T1000 (cell line): ENCODE measurements around the gene SLC47A2.

ENCODE experiments used
- DNase-seq: peaks from one replicate; lab custom pipeline; 2025; ENCODE audit warnings: mixed read lengths; lab: John Stamatoyannopoulos, UW

The SLC47A2 gene

GRCh38 chr17:19726631-19727376 is 10.4 kb upstream of the SLC47A2 start:
- DNase-seq, result no peak

DNA sequence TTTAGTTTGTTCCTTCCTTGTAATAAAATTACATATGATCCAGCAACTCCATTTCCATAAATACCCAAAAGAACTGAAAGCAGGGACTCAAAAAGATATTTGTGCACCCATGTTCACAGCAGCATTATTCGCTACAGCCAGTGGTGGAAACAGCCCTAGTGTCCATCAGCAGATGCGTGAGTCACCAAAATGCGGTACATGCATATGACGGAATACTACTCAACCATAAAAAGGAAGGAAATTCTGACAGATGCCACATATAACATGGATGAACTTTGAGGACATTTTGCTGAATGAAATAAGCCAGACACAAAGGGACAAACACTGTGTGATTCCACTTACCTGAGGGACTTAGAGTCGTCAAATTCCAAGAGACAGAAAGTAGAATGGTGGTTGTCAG is 9.1 kb upstream of the SLC47A2 start:
- no peak for DNase-seq

DNA sequence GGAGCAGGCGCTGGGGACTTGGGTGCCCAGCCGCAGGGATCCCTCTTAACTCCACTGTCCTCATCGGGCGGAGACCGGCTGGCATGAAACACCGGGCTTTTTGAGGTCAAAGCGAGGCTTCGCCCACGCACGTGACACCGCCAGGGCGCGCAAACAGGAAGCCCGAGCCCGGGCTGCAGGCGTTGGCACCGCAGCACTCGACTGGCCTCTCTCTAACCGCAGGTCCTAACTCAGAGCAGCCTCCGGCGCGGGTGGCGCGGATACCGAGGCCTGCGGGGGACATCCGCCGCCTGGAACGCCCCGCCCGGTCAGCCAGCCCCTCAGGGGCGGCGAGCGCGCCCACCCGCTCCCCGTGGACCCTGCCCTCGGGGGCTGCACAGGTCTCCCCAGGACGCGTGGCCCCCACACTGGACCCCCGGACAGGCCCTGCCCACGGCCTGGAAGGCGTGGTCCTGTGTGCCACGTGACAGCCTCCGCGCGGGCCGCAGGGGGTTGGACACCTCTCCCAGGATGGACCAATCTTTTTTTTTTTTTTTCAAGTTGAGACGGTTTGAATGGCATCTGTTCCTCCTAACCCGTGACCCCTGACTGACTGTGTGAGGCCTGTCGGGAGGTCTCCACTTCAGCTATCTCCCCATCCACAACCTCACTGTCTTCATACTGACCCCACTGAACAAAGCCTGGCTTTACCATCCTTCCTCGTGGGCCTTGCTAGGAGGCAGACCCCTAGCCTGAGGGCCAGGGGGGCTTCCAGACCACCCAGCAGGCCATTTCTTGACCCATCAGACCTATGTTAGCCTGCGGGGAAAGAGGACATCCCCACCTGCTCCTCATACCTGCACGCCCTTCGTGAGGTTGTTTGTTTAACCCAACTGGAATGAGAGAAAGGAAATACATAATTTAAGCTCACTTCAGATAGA is 8.4 kb upstream of the SLC47A2 start:
- DNase-seq, result no peak

GRCh38 chr17:19723964-19724363 is 7.6 kb upstream of the SLC47A2 start:
- DNase-seq, result no peak

- no peak for DNase-seq
Observed at GRCh38 chr17:19720631-19721426, 4.4 kb upstream of the SLC47A2 start.

DNA sequence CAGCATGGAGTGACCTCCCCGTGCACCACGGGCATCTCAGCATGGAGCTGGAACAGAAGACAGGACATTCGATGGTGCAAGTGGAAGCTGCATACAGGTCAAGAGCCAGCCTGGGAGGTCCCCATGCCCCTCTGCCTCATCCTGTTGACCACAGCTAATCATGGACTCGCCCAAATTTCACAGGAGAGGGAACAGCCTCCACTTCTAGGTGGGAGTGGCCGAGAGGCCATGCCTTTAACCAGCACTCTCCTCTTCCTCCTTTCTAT is 3.8 kb upstream of the SLC47A2 start:
- no peak for DNase-seq

GRCh38 chr17:19719355-19720209 is 3.2 kb upstream of the SLC47A2 start:
- DNase-seq, result no peak

GRCh38 chr17:19718613-19719354 is 2.4 kb upstream of the SLC47A2 start:
- DNase-seq, result no peak

DNA sequence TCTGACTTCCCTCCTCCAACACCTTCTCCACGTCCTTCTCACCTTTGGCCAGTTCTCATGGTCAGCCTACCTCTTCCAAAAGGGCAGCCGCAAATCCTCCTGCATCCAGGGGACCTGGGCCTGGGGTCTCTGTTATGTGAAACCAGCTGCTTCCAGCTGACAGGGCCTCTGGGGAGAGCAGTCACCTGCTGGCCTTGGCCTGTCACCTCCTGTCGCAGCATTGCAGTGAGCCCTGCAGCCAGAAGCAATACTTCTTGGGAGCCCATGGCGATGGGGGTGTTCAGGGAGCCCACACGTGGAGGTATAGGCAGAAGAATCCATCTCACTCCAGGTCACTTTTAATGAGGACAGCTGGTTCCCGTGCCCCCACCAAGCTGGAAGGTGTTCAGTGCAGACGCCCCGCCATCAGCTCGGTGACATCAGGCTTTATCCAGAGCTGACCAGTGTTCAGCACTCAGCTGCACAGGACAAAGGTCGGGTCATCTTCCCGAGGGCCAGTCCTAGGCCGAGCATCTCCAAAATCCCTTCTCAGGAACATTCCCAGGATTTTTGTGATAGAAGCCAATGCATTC is 1.7 kb upstream of the SLC47A2 start:
- DNase-seq, result no peak

- no peak for DNase-seq
Observed at GRCh38 chr17:19717411-19717908, 1.1 kb upstream of the SLC47A2 start.

DNA sequence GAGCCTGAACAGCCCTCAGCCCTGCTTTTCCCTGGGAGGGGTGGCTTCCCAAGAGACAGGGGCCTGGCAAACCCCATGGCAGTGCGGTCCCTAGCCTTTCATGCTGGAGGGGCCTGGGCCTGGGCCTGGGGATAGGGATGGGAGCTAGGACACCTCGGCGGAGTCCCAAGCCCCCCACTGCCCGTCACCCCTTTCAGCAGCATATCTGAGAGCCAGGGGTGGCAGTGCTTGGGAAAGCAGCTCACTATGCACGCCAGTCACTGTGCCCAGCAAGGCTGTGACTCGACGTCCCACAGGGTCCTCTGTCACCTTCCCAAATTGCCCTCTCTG is 612 bp upstream of the SLC47A2 start:
- DNase-seq, result no peak

- no peak for DNase-seq
Observed at GRCh38 chr17:19714542-19715411, 1.6 kb downstream of the SLC47A2 start.

DNA sequence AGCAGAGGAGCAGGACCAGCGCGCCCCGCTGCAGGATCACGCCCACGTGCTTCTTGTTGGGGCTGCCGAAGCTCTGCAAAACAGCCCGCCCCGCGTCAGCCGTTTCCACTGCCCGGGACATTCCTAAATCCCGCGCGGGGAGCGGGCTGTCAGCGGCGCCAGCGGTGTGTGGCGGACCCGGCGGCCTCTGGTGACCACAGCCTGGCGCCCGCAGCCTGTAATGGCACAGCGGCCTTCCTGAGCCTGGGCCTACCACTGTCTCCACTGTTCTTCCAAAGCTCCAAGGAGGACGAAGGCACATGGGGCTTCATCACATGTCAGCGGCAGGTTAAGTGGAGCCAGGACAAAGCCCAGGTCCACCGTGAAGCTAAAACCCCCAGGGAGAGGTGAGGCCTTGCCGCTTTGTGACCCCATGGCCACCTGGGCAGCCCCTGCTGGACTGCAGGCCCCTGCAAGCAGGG is 2.5 kb downstream of the SLC47A2 start:
- DNase-seq, result no peak

- DNase-seq, result no peak
Observed at GRCh38 chr17:19713462-19713861, 2.9 kb downstream of the SLC47A2 start.

GRCh38 chr17:19712436-19713004 is 3.9 kb downstream of the SLC47A2 start:
- DNase-seq, result no peak

- no peak for DNase-seq
Observed at GRCh38 chr17:19709841-19710240, 6.5 kb downstream of the SLC47A2 start.

GRCh38 chr17:19708431-19709175 is 7.8 kb downstream of the SLC47A2 start:
- no peak for DNase-seq

DNA sequence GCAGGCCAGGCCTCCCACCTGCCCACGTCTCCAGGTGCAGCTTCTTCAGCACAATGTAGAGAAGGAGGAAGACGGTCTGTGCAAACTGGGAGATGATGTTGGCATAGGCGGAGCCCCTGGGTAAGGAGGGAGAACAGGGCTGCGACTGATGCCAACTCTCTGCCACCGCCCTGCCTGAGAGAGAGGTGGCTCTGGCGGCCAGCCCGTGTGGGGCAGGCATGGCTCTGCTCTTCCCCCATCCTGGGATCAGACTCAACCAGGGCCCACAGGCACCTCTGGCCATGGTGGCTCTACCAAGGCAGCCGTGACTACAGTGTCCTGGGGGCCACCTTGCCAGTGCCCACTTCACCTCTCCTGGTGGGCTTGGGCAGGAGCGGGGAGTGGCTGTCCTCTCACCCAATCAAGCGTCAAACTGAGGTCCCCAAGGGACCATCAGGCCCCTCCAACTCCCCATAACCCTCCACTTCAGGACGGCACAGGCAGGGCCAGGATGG is 8.6 kb downstream of the SLC47A2 start:
- DNase-seq, result no peak
